LHCN-M2 (cell line): ENCODE results near the gene EPM2A. TPM values are rescaled to one million over a fixed set of nuclear protein-coding genes. Genes with fewer than 3 reads are reported as not detected.
A peak's percentile ranks its signal among the peaks of the same experiment; 100 is the strongest.
"Not testable (repeated sequence)": the region's sequence is repeated elsewhere in the genome, so short reads cannot be mapped to it uniquely, and the experiment has no call there.

ENCODE experiments used
- DNase-seq: peaks from one replicate; pipeline ENCODE4 v3.0.0-alpha.2; 2012; ENCODE audit warnings: low read depth
- polyA plus RNA-seq: library from polyadenylated mRNA; unstranded; fragments of >200 nt; gene quantifications from one replicate; pipeline ENCODE4 v1.2.1, GENCODE V29; 2012; ENCODE audit warnings: missing spikeins
- total RNA-seq: library from RNA; depleted of rRNA; stranded (reverse); fragments of >200 nt; gene quantifications from 2 replicates; pipeline ENCODE4 v1.2.3, GENCODE V29; 2014; rRNA removed

The EPM2A gene
- total RNA-seq: 7.0 and 7.1 TPM in 2 replicates
- 2.9 TPM for polyA plus RNA-seq

GRCh38 chr6:145735356-145736165 lies at the start of gene EPM2A:
Gene EPM2A (minus strand): TSS chr6:145735520. CDS start chr6:145735498, 22 bp downstream.
- DNase-seq: peak; percentile 84

- DNase-seq: no peak
Measured at GRCh38 chr6:145784683-145785082, 49.4 kb upstream of the EPM2A start.

DNA sequence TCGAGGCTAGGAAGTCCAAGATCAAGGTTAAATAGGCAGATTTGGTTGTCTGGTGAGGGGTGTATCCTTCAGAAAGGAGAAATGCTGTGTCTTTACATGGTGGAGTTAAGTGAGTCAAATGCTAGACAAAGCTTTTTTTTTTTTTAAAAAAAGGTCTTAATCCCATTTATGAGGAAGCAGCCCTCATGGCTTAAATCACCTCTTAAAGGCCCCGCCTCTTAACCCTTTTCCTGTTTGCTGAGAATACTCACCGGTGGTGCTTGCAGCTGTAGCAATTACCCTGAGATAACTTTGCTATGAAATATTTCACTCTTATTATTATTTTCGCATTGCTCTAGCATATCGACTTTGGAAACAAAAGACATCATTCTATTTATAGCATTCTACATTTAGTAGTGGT lies 48.5 kb upstream of the EPM2A start:
- no peak for DNase-seq

- no peak for DNase-seq
Measured at GRCh38 chr6:145772846-145773245, 37.5 kb upstream of the EPM2A start.

GRCh38 chr6:145765449-145765848 lies 30.1 kb upstream of the EPM2A start:
- DNase-seq: no peak

DNA sequence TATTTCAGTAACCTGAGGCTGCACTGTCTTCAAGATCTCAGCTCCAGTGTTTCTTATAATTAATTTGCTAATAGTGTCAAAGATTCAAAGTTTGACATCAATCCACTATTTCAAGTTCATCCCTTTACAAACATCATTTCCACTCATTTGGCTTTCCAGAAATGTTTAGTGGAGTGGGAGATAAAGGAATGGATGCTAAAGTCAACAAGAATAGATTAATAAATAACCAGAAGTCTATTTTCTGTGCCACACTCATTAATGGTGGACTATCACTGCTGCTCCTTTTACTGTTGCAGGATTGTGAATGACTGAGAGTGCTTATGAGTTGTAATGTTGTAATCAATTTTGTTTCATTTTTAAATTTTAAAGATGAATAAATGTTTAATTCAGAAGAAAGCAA lies 28.4 kb upstream of the EPM2A start:
- DNase-seq: no peak

DNA sequence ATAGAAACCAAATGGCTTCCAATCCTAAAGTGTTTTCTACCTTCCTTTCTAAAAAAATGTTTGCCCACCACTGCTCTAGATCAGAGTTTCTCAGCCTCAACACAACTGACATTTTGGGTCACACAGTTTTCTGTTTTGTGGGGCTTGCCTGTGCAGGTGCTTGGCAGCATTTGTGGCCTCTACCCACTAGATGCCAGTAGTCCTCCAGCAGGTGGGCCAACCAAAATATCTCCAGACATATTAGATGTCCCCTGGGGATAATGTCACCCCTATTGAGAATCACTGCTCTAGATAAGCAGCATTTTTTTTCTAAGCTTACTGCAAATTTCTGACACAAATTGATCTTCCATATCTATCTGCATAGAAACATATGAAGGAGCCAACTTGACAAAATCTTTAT lies 26.3 kb upstream of the EPM2A start:
- peak; percentile 4 for DNase-seq

- DNase-seq: no peak
Measured at GRCh38 chr6:145758113-145758512, 22.8 kb upstream of the EPM2A start.

DNA sequence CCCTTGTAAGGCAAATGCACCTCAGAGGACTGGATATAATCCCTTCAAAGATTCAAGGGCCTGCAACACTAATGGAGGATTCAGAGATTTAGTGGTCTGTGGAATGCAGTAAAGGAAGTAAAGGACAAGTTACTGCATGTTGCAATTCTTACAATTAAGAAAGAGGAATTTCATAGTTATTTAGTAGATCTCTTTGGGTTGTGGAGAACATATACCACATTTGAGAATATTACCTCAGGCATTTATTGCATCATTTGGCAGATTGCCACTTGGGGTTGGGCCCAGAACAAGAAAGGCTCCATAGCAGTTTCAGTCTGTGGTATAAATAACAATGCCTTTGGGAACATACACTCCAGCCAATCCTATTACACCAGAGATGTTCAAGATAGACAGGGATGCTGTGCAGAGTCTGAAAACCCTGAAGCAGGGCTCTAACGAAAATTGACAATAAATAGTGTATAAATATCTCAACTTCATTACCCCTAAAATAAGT lies 20.9 kb upstream of the EPM2A start:
- peak; percentile 93 for DNase-seq

GRCh38 chr6:145755682-145756081 lies 20.4 kb upstream of the EPM2A start:
- no peak for DNase-seq

DNA sequence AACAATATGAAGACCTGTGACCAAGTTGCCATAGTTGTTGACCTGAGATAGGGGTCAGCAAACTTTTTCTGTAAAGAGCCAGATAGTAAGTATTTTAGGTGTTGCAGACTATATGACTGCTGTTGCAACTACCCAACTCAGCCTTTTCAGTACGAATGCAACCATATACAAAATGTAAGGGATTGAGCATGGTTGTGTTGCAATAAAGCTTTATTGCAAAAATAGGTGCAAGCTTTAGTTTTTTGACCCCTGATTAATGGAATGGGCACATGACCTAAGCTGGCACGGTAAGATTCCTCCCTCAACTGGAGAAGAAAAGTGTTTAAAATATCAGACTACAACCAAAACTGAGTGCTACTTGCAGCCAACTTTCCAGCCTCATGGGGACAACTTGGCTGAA lies 17.3 kb upstream of the EPM2A start:
- DNase-seq: no peak

DNA sequence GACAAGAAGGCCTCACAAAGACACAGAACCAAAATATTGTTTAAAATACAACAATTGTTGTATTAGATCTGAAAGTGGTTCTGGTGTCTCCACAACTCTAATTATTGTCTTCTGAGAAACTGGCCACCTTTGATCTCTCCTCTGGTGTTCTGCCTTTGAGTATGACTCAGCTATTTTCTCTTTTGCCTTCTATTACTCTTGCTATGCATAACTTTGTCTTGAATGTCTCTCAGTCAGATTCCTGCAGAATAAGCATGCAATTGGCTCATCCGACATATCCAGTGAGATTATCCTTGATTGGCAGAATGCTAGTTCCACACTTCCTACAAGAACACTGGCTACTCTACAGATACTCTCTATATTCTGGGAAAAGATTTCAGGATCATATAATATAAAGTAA lies 14.3 kb upstream of the EPM2A start:
- peak; percentile 86 for DNase-seq

- DNase-seq: no peak
Measured at GRCh38 chr6:145745861-145746260, 10.5 kb upstream of the EPM2A start.

- no peak for DNase-seq
Measured at GRCh38 chr6:145744619-145745018, 9.3 kb upstream of the EPM2A start.

DNA sequence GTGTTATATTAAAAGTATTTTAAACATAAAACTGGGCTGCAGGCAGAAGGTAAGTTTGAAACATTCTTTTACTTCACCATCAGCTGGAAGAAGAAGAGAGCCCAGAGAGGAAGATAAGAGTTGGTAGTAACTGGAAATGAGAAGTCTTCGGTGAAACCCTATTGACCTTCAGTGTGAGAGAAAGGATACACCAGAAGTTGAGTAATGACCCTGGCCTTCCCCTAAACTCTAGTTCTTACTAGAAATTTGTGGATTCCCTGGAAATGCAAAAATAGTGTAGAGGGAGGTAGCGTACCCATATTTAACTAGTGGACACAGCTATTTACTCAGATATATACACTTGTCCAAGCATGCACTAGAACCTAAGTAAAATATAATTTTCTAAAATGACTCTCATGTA lies 8.0 kb upstream of the EPM2A start:
- no peak for DNase-seq

DNA sequence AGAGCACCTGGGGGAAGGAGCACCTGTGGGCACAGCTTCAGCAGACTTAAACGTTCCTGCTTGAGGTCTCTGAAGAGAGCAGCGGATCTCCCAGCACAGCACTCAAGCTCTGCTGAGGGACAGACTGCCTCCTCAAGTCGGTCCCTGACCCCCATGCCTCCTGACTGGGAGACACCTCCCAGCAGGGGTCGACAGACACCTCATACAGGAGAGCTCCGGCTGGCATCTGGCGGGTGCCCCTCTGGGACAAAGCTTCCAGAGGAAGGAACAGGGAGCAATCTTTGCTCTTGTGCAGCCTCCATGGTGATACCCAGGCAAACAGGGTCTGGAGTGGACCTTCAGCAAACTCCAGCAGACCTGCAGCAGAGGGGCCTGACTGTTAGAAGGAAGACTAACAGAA lies 7.2 kb upstream of the EPM2A start:
- DNase-seq: not testable (repeated sequence)

- DNase-seq: not testable (repeated sequence)
Measured at GRCh38 chr6:145739685-145740084, 4.4 kb upstream of the EPM2A start.

GRCh38 chr6:145738265-145738664 lies 2.9 kb upstream of the EPM2A start:
- DNase-seq: no peak

GRCh38 chr6:145736661-145737144 lies 1.4 kb upstream of the EPM2A start:
- DNase-seq: peak; percentile 62

- peak; percentile 91 for DNase-seq
Measured at GRCh38 chr6:145734486-145735355, 599 bp downstream of the EPM2A start.

DNA sequence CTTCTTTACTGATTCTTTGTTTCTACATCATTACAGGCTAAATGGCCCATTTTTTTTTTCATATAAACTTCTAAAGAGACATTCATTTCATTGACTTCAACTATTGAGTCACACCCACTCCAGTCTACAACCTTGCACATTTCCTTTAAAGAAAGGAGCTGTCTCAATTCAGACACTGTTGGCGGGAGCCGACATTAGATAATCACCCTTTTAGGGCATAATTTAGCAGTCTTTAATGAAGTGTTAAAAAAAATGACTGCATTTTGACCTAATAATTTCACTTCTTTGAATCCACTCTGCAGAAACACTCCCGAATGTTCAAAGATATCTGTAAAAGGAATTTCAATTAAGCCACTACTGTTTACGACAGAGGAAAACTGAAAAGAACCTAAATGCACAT lies 1.5 kb downstream of the EPM2A start:
- no peak for DNase-seq

DNA sequence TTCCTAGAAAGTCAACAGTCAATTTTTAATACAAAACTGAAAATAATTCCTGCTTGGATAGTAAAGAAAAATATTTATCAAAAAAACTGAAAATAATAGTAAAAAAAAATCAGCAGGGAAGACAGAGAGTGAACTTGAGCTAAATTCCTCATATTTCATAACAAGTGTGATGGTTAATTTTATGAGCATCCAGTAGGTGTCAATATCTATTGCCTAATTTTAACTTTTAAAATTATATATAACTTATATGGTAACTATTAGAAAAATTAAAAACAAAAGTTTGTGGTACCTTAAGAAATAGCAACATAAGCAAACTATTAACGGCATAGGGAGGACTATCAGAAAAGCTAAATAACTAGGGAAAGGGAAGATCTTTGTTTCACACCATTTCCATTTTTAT lies 2.1 kb downstream of the EPM2A start:
- DNase-seq: no peak
